HG02623 (cell line): ENCODE data around the gene L3MBTL4.
"Not testable (repeated sequence)": the region's sequence is repeated elsewhere in the genome, so short reads cannot be mapped to it uniquely, and the experiment has no call there.

Source experiments
- ATAC-seq: cut with Tn5 transposase; IDR thresholded peaks from one replicate; pipeline ENCODE4 v1.9.1; 2021; ENCODE audit warnings: moderate library complexity; ENCODE audit not compliant: unreplicated experiment

The L3MBTL4 gene

GRCh38 chr18:6200204-6200774 is 214.4 kb downstream of the L3MBTL4 start:
- ATAC-seq, result no peak

- ATAC-seq, result no peak
Observed at GRCh38 chr18:6199777-6200176, 214.9 kb downstream of the L3MBTL4 start.

- no peak for ATAC-seq
Observed at GRCh38 chr18:6198585-6198984, 216.1 kb downstream of the L3MBTL4 start.

- no peak for ATAC-seq
Observed at GRCh38 chr18:6194640-6195039, 220.1 kb downstream of the L3MBTL4 start.

- ATAC-seq, result not testable (repeated sequence)
Observed at GRCh38 chr18:6185782-6186181, 228.9 kb downstream of the L3MBTL4 start.

GRCh38 chr18:6174983-6175745 is 239.5 kb downstream of the L3MBTL4 start:
- no peak for ATAC-seq

GRCh38 chr18:6170604-6171003 is 244.1 kb downstream of the L3MBTL4 start:
- no peak for ATAC-seq

- ATAC-seq, result no peak
Observed at GRCh38 chr18:6161549-6161948, 253.2 kb downstream of the L3MBTL4 start.

GRCh38 chr18:6159426-6159825 is 255.3 kb downstream of the L3MBTL4 start:
- ATAC-seq, result no peak

- ATAC-seq, result no peak
Observed at GRCh38 chr18:6158958-6159357, 255.8 kb downstream of the L3MBTL4 start.

- no peak for ATAC-seq
Observed at GRCh38 chr18:6156446-6156845, 258.3 kb downstream of the L3MBTL4 start.

GRCh38 chr18:6155707-6156106 is 259.0 kb downstream of the L3MBTL4 start:
- no peak for ATAC-seq

GRCh38 chr18:6150430-6150829 is 264.3 kb downstream of the L3MBTL4 start:
- ATAC-seq, result no peak

- no peak for ATAC-seq
Observed at GRCh38 chr18:6146307-6146661, 268.4 kb downstream of the L3MBTL4 start.

- ATAC-seq, result no peak
Observed at GRCh38 chr18:6145645-6146306, 268.9 kb downstream of the L3MBTL4 start.

GRCh38 chr18:6139007-6139406 is 275.7 kb downstream of the L3MBTL4 start:
- no peak for ATAC-seq

GRCh38 chr18:6135901-6136300 is 278.8 kb downstream of the L3MBTL4 start:
- not testable (repeated sequence) for ATAC-seq

- ATAC-seq, result not testable (repeated sequence)
Observed at GRCh38 chr18:6135029-6135428, 279.7 kb downstream of the L3MBTL4 start.

- ATAC-seq, result no peak
Observed at GRCh38 chr18:6132751-6133368, 281.9 kb downstream of the L3MBTL4 start.

- no peak for ATAC-seq
Observed at GRCh38 chr18:6120820-6121279, 293.9 kb downstream of the L3MBTL4 start.

- no peak for ATAC-seq
Observed at GRCh38 chr18:6119761-6120160, 294.9 kb downstream of the L3MBTL4 start.

GRCh38 chr18:6118080-6118479 is 296.6 kb downstream of the L3MBTL4 start:
- no peak for ATAC-seq
